T-helper 22 cell (primary cell): ENCODE measurements around the gene DRAM1.
"Not testable (repeated sequence)": the region's sequence is repeated elsewhere in the genome, so short reads cannot be mapped to it uniquely, and the experiment has no call there.

Source experiments
- DNase-seq: peaks from one replicate; pipeline ENCODE4 v3.0.0-alpha.2; 2020; ENCODE audit warnings: low read depth

The DRAM1 gene

GRCh38 chr12:101906226-101906625 lies 28.8 kb downstream of the DRAM1 start:
- DNase-seq = no peak

- DNase-seq = no peak
These were observed 31.0 kb downstream of the DRAM1 start for GRCh38 chr12:101908395-101908794.

DNA sequence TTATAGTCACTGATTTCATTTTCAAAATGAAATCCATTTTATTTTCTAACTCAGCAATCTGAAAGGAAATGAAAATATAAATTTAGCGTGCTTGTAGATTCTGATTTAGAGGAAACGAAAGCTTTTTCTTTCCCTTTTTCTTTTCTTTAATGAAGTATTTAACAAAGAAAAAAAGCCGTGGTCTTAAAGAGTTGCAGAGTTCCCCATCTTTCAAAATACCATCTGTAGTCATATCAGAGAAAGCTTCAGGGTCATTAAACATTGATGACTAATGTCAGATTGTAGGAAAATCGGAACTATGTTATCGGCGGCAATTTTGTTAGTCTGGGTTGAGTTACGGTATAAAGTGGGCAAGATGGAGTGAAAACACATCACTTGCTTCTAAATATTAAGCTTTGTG lies 32.3 kb downstream of the DRAM1 start:
- DNase-seq = no peak

GRCh38 chr12:101915841-101916240 lies 38.5 kb downstream of the DRAM1 start:
- DNase-seq = no peak

GRCh38 chr12:101918805-101919204 lies 41.4 kb downstream of the DRAM1 start:
- DNase-seq = not testable (repeated sequence)

DNA sequence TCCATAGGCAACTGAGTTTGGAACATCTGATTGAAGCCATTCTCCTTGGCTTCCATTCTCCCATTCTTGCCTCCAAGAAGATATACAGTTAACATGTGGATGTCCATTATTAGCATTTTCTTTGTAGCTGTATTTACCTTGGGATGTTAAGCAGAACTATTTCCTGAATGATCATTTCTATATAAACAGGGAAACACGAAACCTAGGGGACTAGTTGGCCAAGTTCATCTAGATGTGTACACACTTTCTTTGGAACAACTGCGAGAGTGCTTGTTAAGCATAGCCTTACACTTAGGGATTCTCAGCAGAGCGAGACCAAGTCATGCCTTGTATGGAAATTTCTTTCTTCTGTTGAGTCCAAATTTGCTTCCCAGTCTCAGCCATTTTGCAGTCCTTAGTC lies 42.1 kb downstream of the DRAM1 start:
- DNase-seq = no peak

DNA sequence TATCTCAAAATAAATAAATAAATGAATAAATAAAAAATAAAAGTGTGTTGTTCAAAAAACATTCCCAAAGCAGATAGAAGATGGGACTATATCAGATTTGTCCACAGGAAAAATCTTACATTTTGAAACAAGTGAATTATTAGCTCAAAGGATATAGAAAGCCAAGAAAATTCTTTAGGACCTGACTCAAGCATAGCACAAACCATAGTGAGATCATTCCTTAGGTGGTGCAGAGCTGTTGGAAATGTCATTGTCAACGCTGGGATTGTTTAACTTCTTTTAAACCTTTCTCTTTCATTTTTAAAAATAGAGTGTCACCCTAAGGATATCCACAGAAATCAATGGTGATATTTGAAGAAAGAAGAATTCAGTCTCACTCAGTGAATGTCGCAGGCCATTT lies 43.5 kb downstream of the DRAM1 start:
- no peak for DNase-seq

- DNase-seq = no peak
These were observed 45.8 kb downstream of the DRAM1 start for GRCh38 chr12:101923045-101923718.

- no peak for DNase-seq
These were observed 47.2 kb downstream of the DRAM1 start for GRCh38 chr12:101924618-101925017.

DNA sequence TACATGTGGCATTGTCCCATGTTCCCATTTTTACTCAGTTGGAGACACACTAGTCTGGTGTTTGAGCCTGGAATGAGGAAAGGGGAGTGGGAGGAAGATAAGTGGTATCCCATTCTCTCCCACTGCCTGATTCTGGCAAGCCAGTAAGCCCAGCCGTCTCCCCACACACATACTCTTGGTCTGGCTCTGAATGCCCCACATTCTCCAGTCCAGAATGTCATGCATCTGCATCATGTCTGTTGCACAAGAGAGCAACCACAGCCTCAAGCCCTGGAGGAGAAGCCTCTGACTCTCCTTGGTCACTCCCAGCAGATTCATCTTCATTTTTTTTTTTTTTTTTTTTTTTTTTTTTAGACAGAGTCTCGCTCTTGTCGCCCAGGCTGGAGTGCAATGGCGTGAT lies 48.0 kb downstream of the DRAM1 start:
- DNase-seq = no peak

GRCh38 chr12:101925935-101926334 lies 48.6 kb downstream of the DRAM1 start:
- no peak for DNase-seq

GRCh38 chr12:101927036-101927435 lies 49.7 kb downstream of the DRAM1 start:
- DNase-seq = no peak

DNA sequence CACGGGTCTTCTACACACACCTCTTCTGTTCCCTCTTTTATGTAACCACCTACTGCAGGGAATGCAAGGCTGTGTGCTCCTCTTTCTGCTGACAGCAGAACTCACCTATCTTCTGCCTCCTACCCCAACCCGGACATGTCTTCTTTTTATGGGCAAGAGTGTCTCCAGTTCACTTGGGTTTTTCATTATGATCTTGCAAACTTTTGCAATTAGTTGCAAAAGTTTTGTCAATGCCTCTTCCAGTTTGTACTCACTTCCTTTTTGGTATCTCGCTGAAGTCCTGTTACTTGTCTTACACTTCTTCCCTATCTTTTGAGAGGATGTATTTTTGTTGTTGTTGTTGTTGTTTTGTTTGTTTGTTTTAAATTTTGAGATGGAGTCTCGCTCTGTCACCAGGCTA lies 50.6 kb downstream of the DRAM1 start:
- no peak for DNase-seq

GRCh38 chr12:101928556-101928955 lies 51.2 kb downstream of the DRAM1 start:
- DNase-seq = no peak

DNA sequence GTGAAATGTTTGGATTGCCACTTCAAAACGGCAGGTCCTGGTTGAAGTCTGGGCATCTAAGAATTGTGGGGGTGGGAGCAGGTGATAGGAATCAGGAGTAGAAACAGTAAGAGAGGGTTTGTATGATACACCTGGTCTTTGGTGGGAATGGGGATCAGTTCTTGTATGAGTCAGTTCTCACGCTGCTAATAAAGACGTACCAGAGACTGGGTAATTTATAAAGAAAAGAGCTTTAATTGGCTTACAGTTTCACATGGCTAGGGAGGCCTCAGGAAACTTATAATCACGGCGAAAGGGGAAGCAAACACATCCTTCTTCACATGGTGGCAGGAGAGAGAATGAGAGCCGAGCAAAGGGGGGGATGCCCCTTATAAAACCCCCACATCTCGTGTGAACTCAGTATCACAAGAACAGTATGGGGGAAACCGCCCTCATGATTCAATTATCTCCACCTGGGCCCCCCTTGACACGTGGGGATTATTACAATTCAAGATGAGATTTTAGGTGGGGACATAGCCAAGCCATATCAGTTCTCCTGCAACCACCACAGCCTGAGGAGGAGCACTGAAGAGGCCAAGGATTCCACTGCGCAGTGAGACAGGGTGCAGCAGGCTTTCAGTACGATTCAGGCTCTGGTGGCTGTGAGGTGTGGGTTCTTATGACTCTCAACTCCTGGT lies 52.1 kb downstream of the DRAM1 start:
- no peak for DNase-seq

DNA sequence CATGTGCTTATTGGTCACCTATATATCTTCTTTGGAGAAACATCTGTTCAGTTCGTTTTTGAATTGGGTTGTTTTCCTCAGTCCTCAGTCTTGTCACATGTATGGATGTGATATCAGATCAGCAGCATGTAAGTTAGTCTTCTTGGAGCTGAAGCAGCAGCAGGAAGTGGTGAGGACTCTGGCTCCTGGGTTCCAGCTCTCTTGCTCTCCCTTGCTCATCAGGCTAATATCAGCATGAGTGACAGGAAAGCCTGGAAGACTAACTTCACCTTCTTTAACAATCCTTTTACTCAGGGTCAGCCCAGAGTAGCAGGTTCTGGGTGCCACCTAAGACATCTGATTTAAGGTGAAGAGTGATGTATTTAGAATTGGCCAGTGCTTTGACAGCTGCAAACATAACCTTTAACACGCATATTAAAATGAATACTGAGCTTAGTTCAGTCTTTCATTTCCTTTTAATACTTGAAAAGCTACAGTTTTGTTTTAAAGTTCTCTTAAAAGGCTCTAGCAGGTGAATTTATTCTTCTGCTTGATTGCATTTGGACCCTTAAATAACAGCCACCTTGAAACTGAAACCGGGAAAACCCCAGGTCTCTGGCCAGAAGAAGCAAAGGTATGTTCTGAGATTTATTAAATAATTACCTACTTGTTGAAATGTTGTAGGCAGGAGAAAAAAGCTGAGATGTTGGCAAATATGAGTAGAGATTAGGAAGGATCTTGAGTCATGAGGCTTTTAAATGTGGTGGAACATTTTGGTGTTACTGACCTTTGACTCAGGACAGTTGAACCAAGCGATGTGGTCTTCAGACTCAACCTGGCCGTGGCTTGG lies 54.3 kb downstream of the DRAM1 start:
- DNase-seq = no peak

DNA sequence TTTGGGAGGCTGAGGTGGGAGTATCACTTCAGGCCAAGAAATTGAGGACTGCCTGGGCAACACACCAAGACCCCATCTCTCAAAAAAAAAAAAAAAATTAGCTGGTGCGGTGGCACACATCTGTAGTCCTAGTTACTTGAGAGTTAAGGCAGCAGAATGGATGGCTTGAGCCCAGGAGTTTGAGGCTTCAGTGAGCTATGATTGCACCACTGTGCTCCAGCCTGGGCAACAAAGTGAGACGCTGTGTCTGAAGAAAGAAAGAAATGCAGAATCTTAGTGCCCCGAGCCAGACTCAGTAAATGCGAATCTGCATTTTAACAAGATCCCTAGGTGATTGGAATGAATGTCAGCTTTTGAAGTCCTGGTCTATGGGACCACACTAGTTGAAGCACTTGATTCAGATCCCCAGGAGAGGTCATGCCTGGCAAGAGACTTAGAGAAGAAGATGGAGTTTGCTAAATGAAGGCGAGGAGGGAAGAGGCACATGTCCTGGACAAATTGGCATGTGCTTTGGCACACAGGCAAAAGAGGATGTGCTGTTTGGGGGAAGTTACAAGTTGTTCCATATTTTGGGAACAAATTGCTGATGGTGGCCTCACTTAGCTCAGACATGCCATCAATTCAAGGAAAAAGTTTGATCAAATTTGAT lies 56.6 kb downstream of the DRAM1 start:
- DNase-seq = no peak

- no peak for DNase-seq
These were observed 58.7 kb downstream of the DRAM1 start for GRCh38 chr12:101935890-101936746.

- DNase-seq = no peak
These were observed 61.9 kb downstream of the DRAM1 start for GRCh38 chr12:101939306-101939705.

GRCh38 chr12:101939856-101940265 lies 62.5 kb downstream of the DRAM1 start:
- DNase-seq = peak; percentile 2

- no peak for DNase-seq
These were observed 63.1 kb downstream of the DRAM1 start for GRCh38 chr12:101940400-101940950.
